Hepatocyte (in vitro differentiated cells): ENCODE data around the gene AKAP13. TPM values are rescaled to one million over a fixed set of nuclear protein-coding genes. Genes with fewer than 3 reads are reported as not detected.
A peak's percentile ranks its signal among the peaks of the same experiment; 100 is the strongest.

Source experiments
- DNase-seq: peaks from one replicate; pipeline ENCODE4 v3.0.0-alpha.2; 2016; ENCODE audit warnings: low spot score
- H2AFZ ChIP-seq: fragments of 200-600 bp; sonication (generic); 2 replicates; pipeline ENCODE4 v1.6.0; 2016; ENCODE audit warnings: antibody characterized with exemption, mild to moderate bottlenecking
- H3K27ac ChIP-seq: fragments of 200-600 bp; sonication (generic); 2 replicates; pipeline ENCODE4 v1.5.1; 2016; ENCODE audit warnings: mild to moderate bottlenecking
- H3K27me3 ChIP-seq: fragments of 200-600 bp; sonication (generic); 2 replicates; pipeline ENCODE4 v1.6.1; 2016
- H3K36me3 ChIP-seq: fragments of 200-600 bp; sonication (generic); replicated peaks from 2 replicates; pipeline ENCODE4 v1.5.1; 2016; ENCODE audit warnings: low read depth; ENCODE audit not compliant: insufficient read depth
- H3K4me1 ChIP-seq: fragments of 200-600 bp; sonication (generic); 2 replicates; pipeline ENCODE4 v1.5.1; 2016; ENCODE audit warnings: mild to moderate bottlenecking, moderate library complexity; ENCODE audit not compliant: insufficient read depth
- H3K4me2 ChIP-seq: fragments of 200-600 bp; sonication (generic); 2 replicates; pipeline ENCODE4 v1.6.0; 2016
- H3K4me3 ChIP-seq: fragments of 200-600 bp; sonication (generic); 2 replicates; pipeline ENCODE4 v1.5.1; 2016; ENCODE audit warnings: mild to moderate bottlenecking
- H3K79me2 ChIP-seq: fragments of 200-600 bp; sonication (generic); 2 replicates; pipeline ENCODE4 v1.6.0; 2017; ENCODE audit warnings: mild to moderate bottlenecking
- H3K9me2 ChIP-seq: fragments of 200-600 bp; sonication (generic); replicated peaks from 2 replicates; pipeline ENCODE4 v1.6.0; 2017; ENCODE audit warnings: mild to moderate bottlenecking; ENCODE audit not compliant: insufficient read depth
- H3K9me3 ChIP-seq: fragments of 200-600 bp; sonication (generic); 2 replicates; pipeline ENCODE4 v1.5.1; 2016; ENCODE audit warnings: low read depth, mild to moderate bottlenecking
- H4K20me1 ChIP-seq: fragments of 200-600 bp; sonication (generic); 2 replicates; pipeline ENCODE4 v1.6.0; 2016; ENCODE audit warnings: mild to moderate bottlenecking; ENCODE audit not compliant: insufficient read depth, poor library complexity, severe bottlenecking
- CTCF ChIP-seq: fragments of 200-600 bp; sonication (generic); IDR thresholded peaks from 2 replicates; pipeline ENCODE4 v1.5.1; 2016; ENCODE audit warnings: antibody characterized with exemption, mild to moderate bottlenecking; ENCODE audit not compliant: poor library complexity
- EZH2 ChIP-seq: fragments of 200-600 bp; sonication (generic); IDR thresholded peaks from 2 replicates; pipeline ENCODE4 v1.6.1; 2016; ENCODE audit warnings: antibody characterized with exemption, mild to moderate bottlenecking, borderline replicate concordance
- EZH2phosphoT487 ChIP-seq: fragments of 200-600 bp; sonication (generic); IDR thresholded peaks from one replicate; pipeline ENCODE4 v1.6.1; 2018; ENCODE audit warnings: antibody characterized with exemption, mild to moderate bottlenecking, low read depth, moderate library complexity; ENCODE audit not compliant: unreplicated experiment, severe bottlenecking
- WGBS: methylation state at CpG from one replicate; pipeline ENCODE4 v1.1.6; 2016; ENCODE audit warnings: low lambda C conversion rate; ENCODE audit errors: missing lambda C conversion rate; 5-methylcytosine and 5-hydroxymethylcytosine counted together
- polyA plus RNA-seq: library from polyadenylated mRNA; unstranded; fragments of >200 nt; fragmentation: Nextera tagmentation; extraction: Ambion mirVana; gene quantifications from 2 replicates; pipeline ENCODE4 v1.2.1, GENCODE V29; 2016
- total RNA-seq: library from RNA; depleted of rRNA; stranded (reverse); fragments of >200 nt; gene quantifications from 2 replicates; pipeline ENCODE4 v1.2.3, GENCODE V29; 2014

The AKAP13 gene
- total and polyA plus RNA-seq, 2 experiments from 2014 or later: 55.6 to 80.9 TPM

- Histone ChIP-seq H3K27ac (no peak overlapping the region), H3K27me3 (no peaks in the 10 kb centered on the region), H3K36me3 (no peaks in the 10 kb centered on the region), H3K4me3 (no peak overlapping the region), H3K4me2 (no peak overlapping the region), H3K79me2 (peaks cover 91% of the 10 kb centered on the region), H2AFZ (no peak overlapping the region), H3K9me3 (no peaks in the 10 kb centered on the region), H4K20me1 (peaks cover 21% of the 10 kb centered on the region), H3K9me2 (no peaks in the 10 kb centered on the region), H3K4me1 (peaks cover 55% of the 10 kb centered on the region)
- TF ChIP-seq CTCF (no peak), EZH2 (no peak), EZH2phosphoT487 (no peak)
- no peak for DNase-seq
- 76% methylated on average over 6 of the region's 6 CpGs for whole genome bisulfite sequencing
Observed at GRCh38 chr15:85498471-85498870, 118.1 kb downstream of the AKAP13 start.

GRCh38 chr15:85499371-85499887 is 119.0 kb downstream of the AKAP13 start:
- H3K27me3 ChIP-seq: no peaks in the 10 kb centered on the region
- TF ChIP-seq EZH2 (no peak), CTCF (no peak), EZH2phosphoT487 (no peak)
- peaks cover 21% of the 10 kb centered on the region for H4K20me1 ChIP-seq
- H3K36me3 ChIP-seq: no peaks in the 10 kb centered on the region
- peaks cover 93% of the 10 kb centered on the region for H3K79me2 ChIP-seq
- DNase-seq: no peak
- no peak overlapping the region for H3K4me2 ChIP-seq
- no peaks in the 10 kb centered on the region for H3K9me2 ChIP-seq
- H3K4me3 ChIP-seq: no peak overlapping the region
- H3K9me3 ChIP-seq: no peaks in the 10 kb centered on the region
- peaks cover 51% of the 10 kb centered on the region for H3K4me1 ChIP-seq
- H3K27ac ChIP-seq: no peak overlapping the region
- WGBS: 56% methylated on average over 7 of the region's 7 CpGs
- H2AFZ ChIP-seq: no peak overlapping the region

GRCh38 chr15:85500060-85500708 is 119.8 kb downstream of the AKAP13 start:
- Histone ChIP-seq H3K4me1 (peaks cover 45% of the 10 kb centered on the region), H3K79me2 (peaks cover 92% of the 10 kb centered on the region), H3K27ac (peak overlapping the region; percentile 2)

More at GRCh38 chr15:85500060-85500708, 119.8 kb downstream of the AKAP13 start:
- WGBS: 63% methylated on average over 6 of the region's 6 CpGs
- H3K27me3 ChIP-seq: no peaks in the 10 kb centered on the region
- TF ChIP-seq EZH2 (no peak), EZH2phosphoT487 (no peak), CTCF (no peak)
- no peaks in the 10 kb centered on the region for H3K9me3 ChIP-seq
- no peak overlapping the region for H3K4me2 ChIP-seq
- H3K36me3 ChIP-seq: no peaks in the 10 kb centered on the region
- no peak overlapping the region for H2AFZ ChIP-seq
- H3K9me2 ChIP-seq: no peaks in the 10 kb centered on the region
- no peak overlapping the region for H3K4me3 ChIP-seq
- H4K20me1 ChIP-seq: peaks cover 21% of the 10 kb centered on the region
- DNase-seq: no peak
